Nephron progenitor cell (in vitro differentiated cells): ENCODE measurements around the gene KCNJ14.

ENCODE experiments used
- DNase-seq: peaks from one replicate; pipeline ENCODE4 v3.0.0; 2021
- H3K27ac Mint-ChIP-seq: 2 replicates; pipeline ENCODE4 v1.8.0; 2021; ENCODE audit warnings: mild to moderate bottlenecking, moderate library complexity, mixed read lengths
- H3K27me3 Mint-ChIP-seq: 2 replicates; pipeline ENCODE4 v1.8.0; 2021; ENCODE audit warnings: mild to moderate bottlenecking, low read depth, mixed read lengths; ENCODE audit not compliant: poor library complexity
- H3K36me3 Mint-ChIP-seq: 2 replicates; pipeline ENCODE4 v1.8.0; 2021; ENCODE audit warnings: low read depth, mixed read lengths
- H3K4me1 Mint-ChIP-seq: 2 replicates; pipeline ENCODE4 v1.8.0; 2021; ENCODE audit warnings: mixed read lengths
- H3K4me3 Mint-ChIP-seq: 2 replicates; pipeline ENCODE4 v1.8.0; 2021; ENCODE audit warnings: mild to moderate bottlenecking, moderate library complexity, mixed read lengths
- H3K9me3 Mint-ChIP-seq: 2 replicates; pipeline ENCODE4 v1.8.0; 2021; ENCODE audit warnings: mild to moderate bottlenecking, moderate library complexity, mixed read lengths
- CTCF ChIP-seq: fragments of 200-600 bp; sonication (generic); IDR thresholded peaks from 2 replicates; pipeline ENCODE4 v1.5.0; 2021; ENCODE audit warnings: antibody characterized with exemption

KCNJ14 gene

GRCh38 chr19:48468772-48469288 lies 13.5 kb downstream of the KCNJ14 start:
- peaks cover 52% of the 10 kb centered on the region for H3K36me3 Mint-ChIP-seq
- H3K4me1 Mint-ChIP-seq = peaks cover 53% of the 10 kb centered on the region
- H3K27me3 Mint-ChIP-seq = peaks cover 5% of the 10 kb centered on the region
- peak; percentile 98 for DNase-seq
- no peak for TF ChIP-seq CTCF
- H3K27ac Mint-ChIP-seq = peak overlapping the region; percentile 99
- peak overlapping the region; percentile 92 for H3K4me3 Mint-ChIP-seq
- H3K9me3 Mint-ChIP-seq = no peaks in the 10 kb centered on the region

GRCh38 chr19:48469289-48469881 lies 14.0 kb downstream of the KCNJ14 start, which contains the start of gene CYTH2:
TSS of gene CYTH2 (plus strand) at chr19:48469369. CDS start at chr19:48469508, 139 bp downstream.
- peak; percentile 85 for DNase-seq
- H3K36me3 Mint-ChIP-seq = peaks cover 49% of the 10 kb centered on the region
- peaks cover 5% of the 10 kb centered on the region for H3K27me3 Mint-ChIP-seq
- H3K27ac Mint-ChIP-seq = peak within 1 kb of the TSS; percentile 99
- no peak for TF ChIP-seq CTCF
- peak within 1 kb of the TSS; percentile 92 for H3K4me3 Mint-ChIP-seq
- H3K9me3 Mint-ChIP-seq = no peaks in the 10 kb centered on the region
- peaks cover 55% of the 10 kb centered on the region for H3K4me1 Mint-ChIP-seq

- Mint-ChIP-seq H3K27ac (peak overlapping the region; percentile 91), H3K9me3 (no peaks in the 10 kb centered on the region), H3K4me1 (peaks cover 57% of the 10 kb centered on the region), H3K27me3 (peaks cover 5% of the 10 kb centered on the region), H3K36me3 (peaks cover 47% of the 10 kb centered on the region), H3K4me3 (peak overlapping the region; percentile 92)
- TF ChIP-seq CTCF = no peak
- DNase-seq = no peak
These were observed 14.7 kb downstream of the KCNJ14 start for GRCh38 chr19:48469934-48470680.

- peak overlapping the region; percentile 92 for H3K4me3 Mint-ChIP-seq
- no peak for DNase-seq
- H3K27me3 Mint-ChIP-seq = peaks cover 5% of the 10 kb centered on the region
- peaks cover 61% of the 10 kb centered on the region for H3K4me1 Mint-ChIP-seq
- H3K27ac Mint-ChIP-seq = peak overlapping the region; percentile 80
- no peak for TF ChIP-seq CTCF
- H3K9me3 Mint-ChIP-seq = no peaks in the 10 kb centered on the region
- peaks cover 53% of the 10 kb centered on the region for H3K36me3 Mint-ChIP-seq
These were observed 15.5 kb downstream of the KCNJ14 start for GRCh38 chr19:48470856-48471255.

- TF ChIP-seq CTCF = no peak
- no peak for DNase-seq
- Mint-ChIP-seq H3K4me1 (peaks cover 61% of the 10 kb centered on the region), H3K4me3 (peak overlapping the region; percentile 92), H3K9me3 (no peaks in the 10 kb centered on the region), H3K36me3 (peaks cover 60% of the 10 kb centered on the region), H3K27ac (peak overlapping the region; percentile 22), H3K27me3 (peaks cover 5% of the 10 kb centered on the region)
These were observed 16.5 kb downstream of the KCNJ14 start for GRCh38 chr19:48471836-48472235.
